A549 (cell line): Measurements from ENCODE around the gene DTX1. TPM values are rescaled to one million over a fixed set of nuclear protein-coding genes. Genes with fewer than 3 reads are reported as not detected.
A peak's percentile ranks its signal among the peaks of the same experiment; 100 is the strongest.

Source experiments
- ATAC-seq, 2 experiments: fragments of 200-7000 bp in 1 of 2; fragments of >200 bp in 1 of 2; cut with Nextera tagmentation in 1 of 2; cut with Tn5 transposase in 1 of 2; 3 replicates each; pipeline versions ENCODE4 v1.8.0 to v1.9.1; 2018 to 2020; ENCODE audit warnings: mild to moderate bottlenecking in 1 of 2, moderate library complexity in 1 of 2
- CTCF ChIA-PET: fragments of 300-600 bp; sonication (Branson Sonifier 250); formaldehyde crosslinking; extraction: SDS; loops from one replicate; lab custom pipeline; 2021; ENCODE audit warnings: antibody characterized with exemption, inconsistent platforms; lab: Yijun Ruan, JAX
- POLR2A ChIA-PET: fragments of 350-600 bp; formaldehyde crosslinking; extraction: SDS; loops from one replicate; lab custom pipeline; 2021; ENCODE audit warnings: antibody characterized with exemption, inconsistent platforms; lab: Yijun Ruan, JAX
- DNase-seq, 2 experiments: peaks; one replicate each; pipeline versions ENCODE4 v3.0.0 to v3.0.0-alpha.2; 2011 to 2016; ENCODE audit warnings: low read depth in 1 of 2, low spot score in 1 of 2
- FAIRE-seq: peaks from 2 replicates; lab custom pipeline; 2011; peaks lifted over from hg19 to GRCh38; lab: Jason Lieb, UNC
- H3K27ac ChIP-seq, 2 experiments: fragments of >200 bp; sonication (Bioruptor Twin); formaldehyde crosslinking; 3 replicates each; pipeline ENCODE4 v1.5.1; 2016 to 2017
- H3K4me1 ChIP-seq: fragments of >200 bp; sonication (Bioruptor Twin); formaldehyde crosslinking; 3 replicates; pipeline ENCODE4 v1.6.1; 2016
- H3K4me2 ChIP-seq: fragments of >200 bp; sonication (Bioruptor Twin); formaldehyde crosslinking; 3 replicates; pipeline ENCODE4 v1.6.1; 2016
- H3K4me3 ChIP-seq: fragments of >200 bp; sonication (Bioruptor Twin); formaldehyde crosslinking; 3 replicates; pipeline ENCODE4 v1.5.1; 2016
- H3K9me3 ChIP-seq: fragments of >200 bp; sonication (Bioruptor Twin); formaldehyde crosslinking; 3 replicates; pipeline ENCODE4 v1.6.1; 2016
- CTCF ChIP-seq: fragments of >200 bp; sonication (Bioruptor Twin); formaldehyde crosslinking; IDR thresholded peaks from 3 replicates; pipeline ENCODE4 v1.5.1; 2016
- EHF ChIP-seq: fragments of 250-450 bp; sonication (Bioruptor Pico); IDR thresholded peaks from 2 replicates; pipeline ENCODE4 v1.5.0; 2020; ENCODE audit warnings: mild to moderate bottlenecking
- EHMT2 ChIP-seq: fragments of 200-600 bp; sonication (generic); IDR thresholded peaks from 2 replicates; pipeline ENCODE4 v1.6.1; 2016; ENCODE audit warnings: antibody characterized with exemption, low read depth, mild to moderate bottlenecking, moderate library complexity
- ESRRA ChIP-seq: fragments of 150-350 bp; IDR thresholded peaks from 2 replicates; pipeline ENCODE4 v1.6.1; 2014; ENCODE audit warnings: mild to moderate bottlenecking, low read length, borderline replicate concordance
- HDAC2 ChIP-seq: fragments of 200-600 bp; sonication (generic); IDR thresholded peaks from 2 replicates; pipeline ENCODE4 v1.6.1; 2016
- HEYL ChIP-seq: fragments of 250-450 bp; sonication (Bioruptor Pico); IDR thresholded peaks from 2 replicates; pipeline ENCODE4 v1.8.0; 2021; ENCODE audit warnings: mild to moderate bottlenecking, moderate library complexity
- HOXB13 ChIP-seq: fragments of 250-450 bp; sonication (Bioruptor Pico); IDR thresholded peaks from 2 replicates; pipeline ENCODE4 v1.5.0; 2020; ENCODE audit warnings: low read depth, mild to moderate bottlenecking, moderate library complexity
- JUN ChIP-seq, 2 experiments: fragments of >200 bp; sonication (Bioruptor Twin); formaldehyde crosslinking; IDR thresholded peaks; 2 replicates in 1 of 2; 3 replicates in 1 of 2; pipeline ENCODE4 v1.6.1; 2016 to 2017
- KDM1A ChIP-seq: fragments of 200-600 bp; sonication (generic); IDR thresholded peaks from 2 replicates; pipeline ENCODE4 v1.6.1; 2016; ENCODE audit warnings: low read depth, mild to moderate bottlenecking
- MYC ChIP-seq: IDR thresholded peaks from 2 replicates; pipeline ENCODE4 v1.6.1; 2012; ENCODE audit warnings: mild to moderate bottlenecking, inconsistent platforms, low read length, improper control_type of control experiment, borderline replicate concordance
- NR3C1 ChIP-seq: fragments of >200 bp; sonication (Bioruptor Twin); formaldehyde crosslinking; IDR thresholded peaks from 3 replicates; pipeline ENCODE4 v1.6.1; 2017
- POLR2A ChIP-seq: IDR thresholded peaks from 2 replicates; pipeline ENCODE4 v1.6.1; 2012; ENCODE audit warnings: mild to moderate bottlenecking, low read length
- RCOR1 ChIP-seq: fragments of 150-350 bp; IDR thresholded peaks from 2 replicates; pipeline ENCODE4 v1.6.1; 2014; ENCODE audit warnings: antibody characterized with exemption, low read length, low read depth
- REST ChIP-seq: fragments of 200-600 bp; sonication (generic); IDR thresholded peaks from 2 replicates; pipeline ENCODE4 v1.6.1; 2016; ENCODE audit warnings: antibody characterized with exemption, mild to moderate bottlenecking, moderate library complexity
- RNF2 ChIP-seq: fragments of 200-600 bp; sonication (generic); IDR thresholded peaks from 2 replicates; pipeline ENCODE4 v1.6.1; 2016; ENCODE audit warnings: low read depth, mild to moderate bottlenecking, antibody characterized with exemption, moderate library complexity, borderline replicate concordance
- TFCP2L1 ChIP-seq: fragments of 250-450 bp; sonication (Bioruptor Pico); IDR thresholded peaks from 2 replicates; pipeline ENCODE4 v1.5.0; 2021; ENCODE audit warnings: mild to moderate bottlenecking
- ZC3H11A ChIP-seq: fragments of 450-650 bp; IDR thresholded peaks from 2 replicates; pipeline ENCODE4 v1.6.1; 2014; ENCODE audit warnings: antibody characterized with exemption, mild to moderate bottlenecking
- ZNF302 ChIP-seq: fragments of 250-450 bp; sonication (Bioruptor Pico); IDR thresholded peaks from 2 replicates; pipeline ENCODE4 v1.9.0; 2021; ENCODE audit warnings: inconsistent platforms, mild to moderate bottlenecking, moderate library complexity
- WGBS: methylation state at CpG from one replicate; pipeline ENCODE4 v1.1.6; 2017; ENCODE audit errors: missing lambda C conversion rate; 5-methylcytosine and 5-hydroxymethylcytosine counted together
- polyA plus RNA-seq, 4 experiments: library from polyadenylated mRNA; depleted of rRNA in 3 of 4; stranded (reverse); fragments of >200 nt; fragmentation: RNase III in 1 of 4; extraction: RNeasy Plus Mini Kit Qiagen cat#74134 plus additional on column Dnase treatment in 1 of 4; gene quantifications; 2 replicates in 3 of 4; 3 replicates in 1 of 4; pipeline ENCODE4 v1.2.3, GENCODE V29; 2011 to 2017
- TF ChIP-seq, protein P1 (sequence below): fragments of >200 bp; sonication (Bioruptor Twin); formaldehyde crosslinking; IDR thresholded peaks from 2 replicates; pipeline ENCODE4 v1.6.1; 2016
- TF ChIP-seq, protein P2 (sequence below): fragments of 250-450 bp; sonication (Bioruptor Pico); IDR thresholded peaks from 2 replicates; pipeline ENCODE4 v1.5.0; 2021; ENCODE audit warnings: mild to moderate bottlenecking, moderate library complexity, borderline replicate concordance
- TF ChIP-seq, protein P3 (sequence below): IDR thresholded peaks from 2 replicates; pipeline ENCODE4 v1.6.1; 2012

The DTX1 gene
- polyA plus RNA-seq, 2 of the 4 experiments (the other 2 are of a cell fraction), result 0.28 to 0.37 TPM

DNA sequence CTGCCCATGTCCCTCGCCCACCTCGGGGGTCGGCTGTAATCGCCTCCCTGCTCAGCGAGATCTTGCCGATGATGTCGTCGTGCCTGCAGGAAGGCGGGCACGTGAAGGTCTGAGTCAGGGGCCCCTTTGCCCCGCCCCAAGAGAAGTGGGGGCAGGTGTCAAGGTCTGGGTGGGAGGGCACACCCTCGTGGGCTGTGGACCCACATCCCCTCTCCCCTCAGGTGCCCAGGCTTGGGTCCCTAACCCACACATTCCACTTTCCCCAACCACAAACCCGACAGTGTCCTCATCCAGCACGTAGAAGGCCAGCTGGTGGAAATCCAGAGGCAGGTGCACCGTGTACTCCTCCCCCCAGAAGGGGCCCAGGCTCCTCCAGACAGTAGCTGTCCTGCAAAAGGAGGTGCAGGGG is 71.3 kb downstream of the DTX1 start:
- ATAC-seq, result no peak
- 0 out of 3 replicates have a peak, but pooled peaks cover 3% of the 10 kb centered on the region for H3K4me1 ChIP-seq
- 34% methylated on average over 13 of the region's 15 CpGs for WGBS
- no peak for TF ChIP-seq HEYL (CRISPR knock-in tag)
- TF ChIP-seq, protein P1, sequence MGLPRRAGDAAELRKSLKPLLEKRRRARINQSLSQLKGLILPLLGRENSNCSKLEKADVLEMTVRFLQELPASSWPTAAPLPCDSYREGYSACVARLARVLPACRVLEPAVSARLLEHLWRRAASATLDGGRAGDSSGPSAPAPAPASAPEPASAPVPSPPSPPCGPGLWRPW, result no peak
- TF ChIP-seq TFCP2L1 (CRISPR knock-in tag), result no peak
- TF ChIP-seq REST, result no peak
- TF ChIP-seq EHF, result no peak
- TF ChIP-seq HOXB13 (CRISPR knock-in tag), result no peak
- TF ChIP-seq HDAC2, result no peak
- TF ChIP-seq ESRRA, result no peak
- no peak for TF ChIP-seq NR3C1
- TF ChIP-seq, all 56 proteins: peak for 0
- Histone ChIP-seq H3K4me3 (no peak overlapping the region), H3K4me2 (peak overlapping the region; percentile 36; the same call in 2 of the 3 replicates), H3K27ac (no peak overlapping the region), H3K9me3 (peaks cover 5% of the 10 kb centered on the region; the same call in 1 of the 3 replicates)
- ChIA-PET POLR2A (no interaction called here), CTCF (interaction anchor here (1.1 to 1.9 kb wide), 2 partner anchors 17 to 47 kb away, joined by 3 to 6 read pairs; no protein-coding TSS in a partner anchor)
- FAIRE-seq, result no peak
- DNase-seq, result no peak

- Histone ChIP-seq H3K4me3 (no peak overlapping the region), H3K9me3 (no peaks in the 10 kb centered on the region), H3K4me2 (no peak overlapping the region), H3K27ac (no peak overlapping the region), H3K4me1 (0 out of 3 replicates have a peak, but pooled peaks cover 3% of the 10 kb centered on the region)
- TF ChIP-seq POLR2A, result no peak
- no peak for TF ChIP-seq REST
- TF ChIP-seq RNF2, result no peak
- TF ChIP-seq EHMT2, result no peak
- no peak for TF ChIP-seq EHF
- no peak for TF ChIP-seq MYC
- TF ChIP-seq, protein P2, sequence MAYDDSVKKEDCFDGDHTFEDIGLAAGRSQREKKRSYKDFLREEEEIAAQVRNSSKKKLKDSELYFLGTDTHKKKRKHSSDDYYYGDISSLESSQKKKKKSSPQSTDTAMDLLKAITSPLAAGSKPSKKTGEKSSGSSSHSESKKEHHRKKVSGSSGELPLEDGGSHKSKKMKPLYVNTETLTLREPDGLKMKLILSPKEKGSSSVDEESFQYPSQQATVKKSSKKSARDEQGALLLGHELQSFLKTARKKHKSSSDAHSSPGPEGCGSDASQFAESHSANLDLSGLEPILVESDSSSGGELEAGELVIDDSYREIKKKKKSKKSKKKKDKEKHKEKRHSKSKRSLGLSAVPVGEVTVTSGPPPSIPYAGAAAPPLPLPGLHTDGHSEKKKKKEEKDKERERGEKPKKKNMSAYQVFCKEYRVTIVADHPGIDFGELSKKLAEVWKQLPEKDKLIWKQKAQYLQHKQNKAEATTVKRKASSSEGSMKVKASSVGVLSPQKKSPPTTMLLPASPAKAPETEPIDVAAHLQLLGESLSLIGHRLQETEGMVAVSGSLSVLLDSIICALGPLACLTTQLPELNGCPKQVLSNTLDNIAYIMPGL (CRISPR knock-in tag), result no peak
- TF ChIP-seq, protein P3, sequence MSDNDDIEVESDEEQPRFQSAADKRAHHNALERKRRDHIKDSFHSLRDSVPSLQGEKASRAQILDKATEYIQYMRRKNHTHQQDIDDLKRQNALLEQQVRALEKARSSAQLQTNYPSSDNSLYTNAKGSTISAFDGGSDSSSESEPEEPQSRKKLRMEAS, result no peak
- no peak for TF ChIP-seq ZC3H11A
- no peak for TF ChIP-seq JUN (IDR thresholded peaks at IDR 0.05)
- TF ChIP-seq CTCF, result no peak
- TF ChIP-seq HEYL (CRISPR knock-in tag), result no peak
- TF ChIP-seq ZNF302 (CRISPR knock-in tag), result no peak
- no peak for TF ChIP-seq RCOR1
- TF ChIP-seq KDM1A, result no peak
- DNase-seq (no peak), ATAC-seq (no peak), FAIRE-seq (no peak)
- ChIA-PET POLR2A (no interaction called here), CTCF (interaction anchor here (0.7 to 1.6 kb wide), 8 partner anchors 9 to 80 kb away, joined by 3 to 5 read pairs (median 3); no protein-coding TSS in a partner anchor)
- 47% methylated on average over 9 of the region's 9 CpGs for WGBS
Observed at GRCh38 chr12:113128802-113129663, 72.5 kb downstream of the DTX1 start.
